HG03045 (cell line): ENCODE measurements around the gene GFER.

ENCODE experiments used
- ATAC-seq: cut with Tn5 transposase; IDR thresholded peaks from one replicate; pipeline ENCODE4 v1.9.1; 2021; ENCODE audit warnings: mild to moderate bottlenecking, moderate library complexity; ENCODE audit not compliant: unreplicated experiment

GFER gene

DNA sequence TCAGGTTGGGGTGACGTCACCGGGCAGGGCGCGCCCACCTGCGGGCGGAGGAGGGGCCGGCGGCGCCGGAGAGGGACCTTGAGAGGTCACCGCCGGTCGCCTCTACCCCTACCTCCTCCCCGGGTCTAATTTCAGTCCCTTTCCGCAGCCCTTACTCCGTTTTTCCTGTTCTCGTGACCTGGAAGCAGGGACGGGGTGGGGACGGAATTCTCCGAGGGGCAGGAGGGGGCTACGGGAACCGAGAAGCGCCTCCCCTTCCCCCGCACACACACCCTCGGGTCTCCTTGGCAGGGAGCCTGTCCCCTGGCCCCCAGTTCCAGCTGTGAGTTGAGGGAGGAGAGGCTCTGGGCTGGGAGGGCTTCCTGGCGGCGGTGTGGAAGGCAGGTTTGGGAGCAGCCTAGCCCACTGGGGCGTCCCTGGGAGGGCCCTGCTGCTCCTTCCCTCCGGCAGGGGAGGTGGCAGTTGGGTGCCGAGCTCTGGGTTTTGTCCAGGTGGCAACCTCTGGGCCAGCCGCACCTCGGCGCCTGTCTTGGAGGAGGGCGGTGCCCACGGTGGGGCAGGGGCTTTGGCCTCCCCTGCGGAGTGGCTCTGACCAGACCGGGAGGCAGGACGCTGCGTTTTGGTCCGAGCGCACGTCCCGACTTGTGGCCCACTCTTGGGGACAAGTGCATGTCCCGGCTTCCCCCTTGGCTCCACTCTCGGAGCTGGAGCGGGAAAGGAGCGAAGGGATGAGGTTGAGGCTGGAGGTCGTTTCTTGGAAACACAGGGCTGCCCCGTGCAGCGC lies 6.5 kb downstream of the GFER start:
- no peak for ATAC-seq

DNA sequence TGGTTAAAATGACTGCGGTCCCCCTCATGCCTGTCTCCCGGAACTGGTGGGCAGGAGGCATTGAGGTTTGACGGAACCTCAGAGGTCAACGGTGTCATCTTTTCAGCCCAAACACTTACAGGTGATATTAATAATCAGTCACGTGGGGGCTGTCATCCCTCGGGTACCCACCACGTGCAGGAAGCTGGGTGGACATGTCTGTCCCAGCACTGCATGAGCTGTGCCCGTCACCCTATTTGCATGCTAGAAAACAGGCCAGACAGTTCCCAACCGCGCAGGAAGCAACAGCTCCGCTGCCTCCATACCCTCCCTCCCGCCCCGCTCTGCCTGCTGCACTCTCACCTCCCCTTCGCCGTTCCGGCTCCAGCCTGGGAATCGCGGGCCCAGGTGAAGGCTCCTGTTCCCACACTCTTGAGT lies 7.2 kb downstream of the GFER start:
- no peak for ATAC-seq

DNA sequence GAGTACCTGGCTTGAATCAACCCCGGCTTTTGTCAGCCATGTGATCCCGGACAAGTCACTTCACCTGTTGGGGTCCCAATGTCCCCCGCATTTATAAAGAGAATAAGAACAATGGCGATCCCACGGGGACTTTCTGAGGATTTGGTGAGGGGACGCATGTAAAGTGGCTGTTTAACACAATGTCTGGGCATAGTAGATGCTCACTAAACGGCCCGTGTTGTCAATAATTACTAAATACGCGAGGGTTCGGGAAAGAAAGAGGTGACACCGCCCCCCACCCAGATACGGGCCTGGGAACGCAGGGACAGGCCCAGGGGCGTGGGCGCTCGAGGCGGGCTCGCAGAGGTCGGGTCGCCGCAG lies 7.6 kb downstream of the GFER start:
- ATAC-seq = no peak

DNA sequence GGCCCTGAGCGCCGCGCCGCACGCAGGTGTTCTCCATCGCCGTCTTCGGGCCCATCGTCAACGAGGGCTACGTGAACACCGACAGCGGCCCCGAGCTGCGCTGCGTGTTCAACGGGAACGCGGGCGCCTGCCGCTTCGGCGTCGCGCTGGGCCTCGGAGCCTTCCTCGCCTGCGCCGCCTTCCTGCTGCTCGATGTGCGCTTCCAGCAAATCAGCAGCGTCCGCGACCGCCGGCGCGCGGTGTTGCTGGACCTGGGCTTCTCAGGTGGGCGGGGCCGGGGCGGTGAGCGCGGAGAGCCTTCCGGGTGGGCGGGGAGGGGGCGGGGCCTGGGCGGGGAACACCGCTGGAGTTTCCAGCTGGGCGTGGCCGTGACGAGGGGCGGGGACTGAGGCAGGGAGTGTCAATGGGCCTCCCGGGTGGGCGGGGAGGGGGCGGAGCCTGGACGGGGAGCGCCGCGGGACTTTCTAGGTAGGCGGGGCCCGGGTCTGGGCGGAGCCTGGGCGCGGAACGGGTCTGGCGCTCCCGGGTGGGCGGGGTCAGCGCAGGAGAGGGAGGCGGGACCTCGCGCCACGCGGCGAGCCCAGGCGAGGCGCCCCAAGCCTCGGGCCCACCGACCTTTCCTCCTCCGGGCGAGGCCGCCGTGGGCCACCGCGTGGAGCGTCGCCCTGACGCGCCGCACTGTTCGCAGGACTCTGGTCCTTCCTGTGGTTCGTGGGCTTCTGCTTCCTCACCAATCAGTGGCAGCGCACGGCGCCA lies 8.1 kb downstream of the GFER start:
- ATAC-seq = peak; percentile 50

DNA sequence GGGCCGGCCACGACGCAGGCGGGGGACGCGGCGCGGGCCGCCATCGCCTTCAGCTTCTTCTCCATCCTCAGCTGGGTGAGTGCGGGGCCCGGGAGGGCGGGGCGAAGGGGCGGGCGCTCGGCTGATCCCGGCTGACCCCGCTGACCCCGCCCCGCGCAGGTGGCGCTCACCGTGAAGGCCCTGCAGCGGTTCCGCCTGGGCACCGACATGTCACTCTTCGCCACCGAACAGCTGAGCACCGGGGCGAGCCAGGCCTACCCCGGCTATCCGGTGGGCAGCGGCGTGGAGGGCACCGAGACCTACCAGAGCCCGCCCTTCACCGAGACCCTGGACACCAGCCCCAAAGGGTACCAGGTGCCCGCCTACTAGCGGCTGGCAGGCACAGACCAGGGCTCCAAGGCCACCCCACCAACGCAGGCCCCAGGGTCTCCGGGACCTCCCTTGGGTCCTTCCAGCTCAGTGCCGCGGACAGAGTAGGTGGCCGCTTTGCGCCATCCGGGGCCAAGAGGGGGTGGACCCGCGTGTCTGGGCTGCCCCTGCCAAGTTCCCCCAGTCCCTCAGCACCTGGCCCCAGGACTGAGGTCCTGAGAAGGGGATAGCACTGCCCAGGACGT lies 8.8 kb downstream of the GFER start:
- ATAC-seq = peak; percentile 7

DNA sequence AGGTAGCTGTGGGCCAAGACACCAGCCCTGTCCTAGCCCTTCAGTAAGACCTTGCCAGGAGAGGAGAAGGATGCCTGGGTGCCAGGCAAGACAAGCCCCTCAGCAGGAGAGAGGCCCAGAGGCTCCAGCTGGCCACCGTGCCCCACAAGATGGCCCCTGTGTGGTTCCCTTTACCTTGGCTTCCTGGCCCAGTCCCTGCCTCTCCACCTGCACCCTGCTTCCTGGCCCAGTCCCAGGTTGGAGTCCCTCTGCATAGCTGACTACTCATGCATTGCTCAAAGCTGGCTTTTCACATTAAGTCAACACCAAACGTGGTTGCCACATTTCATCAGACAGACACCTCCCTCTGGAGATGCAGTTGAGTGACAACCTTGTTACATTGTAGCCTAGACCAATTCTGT lies 9.7 kb downstream of the GFER start:
- no peak for ATAC-seq

DNA sequence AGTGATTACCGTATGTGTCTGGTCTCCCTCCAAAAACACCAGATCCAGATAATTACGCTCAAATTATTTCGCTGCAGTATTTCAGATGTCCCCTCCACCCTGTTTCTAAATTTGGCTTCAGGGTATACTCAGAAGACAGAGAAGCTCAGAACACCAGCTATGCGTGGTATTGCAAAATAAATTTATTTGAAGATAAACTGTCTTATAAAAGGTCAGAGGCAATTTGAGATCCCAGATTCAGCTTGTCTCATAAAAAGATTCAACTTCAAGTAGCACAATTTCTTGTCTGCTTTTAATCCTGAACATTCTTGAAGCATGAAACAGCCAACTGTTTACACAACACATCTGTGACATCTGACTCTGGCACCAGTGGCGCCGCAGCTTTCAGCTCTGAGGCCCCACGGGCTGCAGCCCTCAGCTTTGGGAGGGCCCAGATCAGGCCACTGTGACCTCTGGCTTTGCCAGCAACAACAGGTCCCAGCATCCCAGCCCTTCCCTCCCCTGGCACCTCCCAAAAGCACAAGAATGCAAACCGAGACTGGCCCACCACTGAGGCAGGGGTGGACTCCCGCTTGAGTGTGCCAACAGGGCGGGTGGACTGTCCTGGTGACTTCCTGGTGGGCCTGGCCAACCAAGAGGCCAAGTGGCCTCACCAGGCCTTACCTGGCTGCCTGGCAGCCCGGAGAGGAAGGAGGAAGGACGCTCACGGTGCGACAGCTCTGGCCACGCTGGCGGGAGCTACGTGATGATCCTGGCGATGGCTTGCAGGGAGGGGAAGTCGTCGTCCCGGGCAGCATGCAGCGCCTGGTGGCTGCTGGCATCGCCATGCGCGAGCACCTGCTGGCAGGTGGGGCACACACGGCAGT lies 13.7 kb downstream of the GFER start:
- ATAC-seq = no peak

DNA sequence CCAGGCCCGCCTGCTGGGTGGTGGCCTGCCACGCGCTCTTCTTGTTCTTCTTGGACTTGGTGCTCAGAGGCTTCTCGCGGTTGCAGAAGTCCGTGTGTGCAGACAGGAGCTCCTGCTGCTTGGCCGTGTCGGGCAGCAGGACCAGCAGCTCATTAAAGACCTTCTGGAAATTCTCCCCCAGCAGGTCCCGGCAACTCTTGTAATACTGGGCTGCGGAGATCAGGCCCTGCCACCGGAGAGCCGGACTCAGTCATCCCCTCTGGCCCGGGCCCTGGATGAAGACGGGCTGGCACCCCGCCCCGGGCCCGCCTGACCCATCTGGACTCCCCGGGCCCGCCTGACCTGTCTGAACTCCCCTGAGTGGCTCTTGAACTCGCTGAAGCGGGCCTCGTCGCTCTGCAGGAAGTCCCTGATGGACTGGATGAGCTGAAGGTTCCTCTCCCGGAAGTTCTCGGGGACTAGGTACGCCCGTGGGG lies 14.4 kb downstream of the GFER start:
- no peak for ATAC-seq

DNA sequence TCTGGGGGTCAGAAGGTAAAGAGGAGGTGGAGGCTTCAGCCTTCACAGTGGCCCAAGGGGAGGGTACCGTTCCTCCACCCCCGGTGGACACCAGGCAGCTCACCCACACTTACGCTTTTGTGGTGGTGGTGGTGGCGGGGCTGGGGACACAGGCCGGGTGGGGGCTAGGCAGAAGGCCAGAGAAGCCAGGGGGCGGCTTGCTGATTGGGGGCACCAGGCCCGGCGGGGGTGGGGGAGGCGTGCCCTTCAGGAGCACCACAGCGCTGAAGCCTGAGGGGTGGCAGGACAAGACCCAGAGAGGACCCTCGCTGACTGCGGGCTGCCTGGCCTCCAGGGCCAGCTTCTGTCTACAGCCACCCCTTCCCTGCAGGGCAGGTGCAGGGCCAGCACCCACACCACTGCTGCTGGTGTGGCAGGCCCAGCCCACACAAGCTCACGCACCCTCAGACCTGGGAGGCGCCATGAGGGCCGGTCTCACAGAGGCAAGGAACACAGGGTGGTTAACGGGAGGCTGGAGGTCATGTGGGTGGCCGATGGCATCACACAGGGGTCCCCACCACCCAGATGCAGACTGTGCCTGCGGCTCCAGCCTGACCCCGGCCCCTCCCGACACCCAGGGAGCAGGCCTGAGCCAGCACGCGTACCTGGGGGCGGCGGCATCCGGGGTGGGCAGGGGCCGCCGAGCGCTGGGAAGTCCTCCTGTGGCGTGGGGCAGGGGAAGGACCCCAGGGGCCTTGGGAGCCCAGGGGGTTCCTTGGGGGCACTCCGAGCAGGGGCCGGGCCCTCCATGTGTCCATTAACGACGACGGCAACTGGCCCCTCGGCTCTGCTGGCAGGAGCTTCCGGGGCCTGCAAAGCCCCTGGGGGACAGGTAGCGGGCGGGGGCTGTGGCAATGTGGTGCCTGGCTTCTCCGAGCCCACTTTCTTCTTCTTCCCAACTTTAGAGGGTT lies 15.1 kb downstream of the GFER start:
- no peak for ATAC-seq

DNA sequence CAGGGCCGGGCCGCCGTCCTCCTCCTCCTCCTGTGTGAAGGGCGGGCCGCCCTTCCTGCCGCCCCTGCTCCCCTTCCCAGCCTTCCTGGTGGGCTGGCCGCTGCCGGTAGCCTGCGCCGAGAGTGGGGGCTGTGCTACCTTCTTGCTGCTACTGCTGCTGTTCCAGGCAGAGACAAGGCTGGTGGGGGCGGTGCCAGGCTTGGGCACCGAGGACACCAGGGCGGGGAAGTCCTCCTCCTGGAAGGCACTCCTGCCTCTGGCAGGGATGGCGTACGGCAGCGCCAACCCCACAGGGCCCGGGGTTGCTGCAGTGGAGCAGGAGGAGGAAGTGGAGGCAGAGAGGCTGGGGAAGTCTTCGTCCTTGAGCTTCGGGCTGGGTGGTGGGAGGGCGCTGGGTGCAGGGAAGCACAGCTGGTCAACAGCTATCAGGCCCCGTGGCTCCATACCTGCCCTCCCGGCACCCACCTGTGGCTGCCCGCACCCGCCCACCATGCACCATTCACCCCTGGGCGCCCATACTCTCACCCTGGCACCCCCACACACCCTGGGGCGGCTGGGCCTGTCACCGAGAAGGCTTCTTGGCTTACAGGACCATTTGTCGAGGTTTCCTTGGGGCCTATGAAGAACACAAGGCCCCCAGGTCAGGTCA lies 16.0 kb downstream of the GFER start:
- ATAC-seq = no peak

DNA sequence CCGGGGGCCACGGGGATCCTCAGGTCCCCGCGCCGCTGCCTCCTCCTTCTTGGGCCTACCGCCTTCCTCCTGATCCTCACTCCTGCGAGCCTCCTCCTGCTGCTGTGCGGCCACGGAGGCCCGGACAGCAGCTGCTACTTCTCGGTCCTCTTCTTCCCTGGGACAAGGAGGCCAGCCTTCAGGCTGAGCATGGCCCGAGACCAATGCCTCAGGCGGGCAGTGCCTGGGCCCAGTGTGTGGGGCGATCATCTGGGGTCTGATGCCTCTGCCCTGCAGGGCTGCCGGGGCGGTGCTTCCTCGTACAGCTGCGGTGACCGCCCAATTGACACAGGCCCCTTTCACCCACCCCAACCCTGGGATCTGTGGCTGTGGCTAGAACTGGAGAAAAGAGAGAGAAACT lies 17.0 kb downstream of the GFER start:
- ATAC-seq = no peak

DNA sequence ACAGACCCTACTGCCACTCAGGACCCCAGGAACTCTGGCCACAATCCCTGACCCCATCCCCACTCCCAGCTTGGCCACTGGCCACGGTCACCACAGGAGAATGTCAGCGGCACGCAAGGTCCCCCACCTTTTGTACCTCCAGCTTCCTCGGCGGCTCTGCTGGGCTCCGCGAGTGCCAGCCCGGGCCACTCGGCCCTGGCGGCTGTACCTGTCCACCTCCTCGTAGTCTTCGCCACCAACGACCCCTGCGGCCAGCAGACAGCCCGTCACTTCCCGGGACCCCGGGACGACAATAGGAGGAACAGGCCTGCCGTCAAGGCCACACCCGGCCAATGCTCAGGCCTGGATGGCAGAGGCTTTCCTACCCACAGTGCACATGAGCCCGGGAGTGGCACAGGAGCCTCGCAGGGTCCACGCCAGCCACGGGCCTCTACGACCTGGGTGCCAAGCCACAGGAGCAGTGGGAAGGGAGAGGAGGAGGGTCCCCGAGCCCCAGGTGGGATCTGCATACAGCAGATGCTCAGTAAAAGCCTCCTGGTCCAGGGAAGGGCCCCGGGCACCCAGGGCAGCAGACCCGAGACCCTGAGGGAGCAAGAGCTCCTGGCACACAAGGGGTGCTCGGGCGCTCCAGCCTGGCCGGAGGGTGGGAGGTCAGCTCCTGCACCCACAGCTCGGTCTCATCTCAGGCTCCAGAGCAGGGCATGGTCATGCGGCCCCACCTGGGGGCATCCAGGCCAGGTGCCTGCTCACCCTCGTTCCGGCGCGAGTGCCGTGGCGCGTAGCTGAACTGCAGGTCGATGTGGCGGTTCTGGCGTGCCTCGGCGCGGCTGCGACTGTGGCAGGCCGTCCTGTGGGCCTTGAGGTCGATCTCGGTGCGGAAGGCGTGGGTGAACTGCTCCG lies 17.7 kb downstream of the GFER start:
- no peak for ATAC-seq

DNA sequence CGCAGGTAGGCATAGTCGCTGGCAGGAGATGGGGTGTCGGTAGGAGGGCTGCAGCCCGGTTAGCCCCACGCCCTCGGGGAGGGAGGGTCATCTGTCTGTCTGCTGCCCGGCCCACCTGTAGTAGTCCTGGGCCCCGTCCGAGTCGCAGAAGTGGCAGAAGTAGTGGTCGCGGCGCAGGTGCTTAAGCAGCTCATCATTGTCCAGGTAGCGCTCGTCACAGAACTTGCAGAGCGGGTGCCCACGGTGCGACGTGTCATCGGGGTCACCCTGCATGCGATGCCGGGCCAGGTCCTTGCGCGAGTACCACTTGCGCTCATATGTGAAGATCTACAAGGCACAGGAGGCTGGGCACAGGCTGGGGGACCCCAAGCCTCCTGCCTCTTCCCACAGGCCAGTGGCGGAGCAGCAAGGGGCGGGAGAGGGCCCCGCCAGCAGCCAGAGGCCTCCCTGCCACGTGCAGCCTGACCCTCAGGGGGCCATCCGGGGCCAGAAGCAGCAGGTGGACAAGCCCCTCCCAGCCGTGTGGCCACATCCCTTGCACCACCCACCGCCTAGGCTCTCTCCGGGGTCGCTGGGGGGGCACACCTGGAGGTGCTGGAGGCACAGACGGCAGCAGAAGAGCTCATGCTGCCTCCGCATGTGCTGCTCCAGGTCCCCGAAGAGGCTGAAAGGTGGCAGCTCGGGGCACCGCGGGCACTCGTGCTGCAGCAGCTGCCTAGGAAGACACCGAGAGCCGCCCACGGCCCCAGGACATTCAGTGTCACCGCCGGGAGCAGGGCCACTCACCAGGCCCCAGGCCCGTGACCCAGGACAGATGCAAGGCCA lies 18.6 kb downstream of the GFER start:
- no peak for ATAC-seq

DNA sequence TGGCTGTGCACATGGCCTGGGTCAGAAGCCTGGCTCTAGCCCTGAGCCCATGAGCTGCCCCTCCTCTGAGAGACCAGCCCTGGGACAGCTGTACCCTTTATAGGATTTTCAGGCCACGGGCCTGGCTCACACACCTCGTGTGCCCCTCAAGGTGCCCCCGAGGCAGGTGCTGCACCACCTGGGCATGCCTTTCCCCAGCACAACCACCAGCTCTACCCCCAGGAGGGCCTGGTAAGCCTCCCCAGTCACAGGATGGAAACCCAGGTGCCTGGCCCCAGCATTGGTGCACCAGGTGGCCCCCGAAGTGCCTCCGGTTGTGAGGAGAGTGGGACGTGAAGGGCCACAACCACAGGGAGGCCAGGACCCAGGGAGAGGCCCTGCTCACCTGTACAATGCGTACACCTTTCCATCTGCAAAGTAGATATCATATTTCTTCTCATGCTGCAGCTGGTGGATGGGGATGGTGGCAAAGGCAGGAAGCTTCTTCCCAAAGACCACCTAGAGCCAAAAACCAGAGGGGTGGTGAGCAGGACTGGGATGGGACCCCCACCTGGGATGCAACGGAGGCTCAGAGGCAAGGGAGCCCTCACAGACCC lies 19.3 kb downstream of the GFER start:
- ATAC-seq = no peak

DNA sequence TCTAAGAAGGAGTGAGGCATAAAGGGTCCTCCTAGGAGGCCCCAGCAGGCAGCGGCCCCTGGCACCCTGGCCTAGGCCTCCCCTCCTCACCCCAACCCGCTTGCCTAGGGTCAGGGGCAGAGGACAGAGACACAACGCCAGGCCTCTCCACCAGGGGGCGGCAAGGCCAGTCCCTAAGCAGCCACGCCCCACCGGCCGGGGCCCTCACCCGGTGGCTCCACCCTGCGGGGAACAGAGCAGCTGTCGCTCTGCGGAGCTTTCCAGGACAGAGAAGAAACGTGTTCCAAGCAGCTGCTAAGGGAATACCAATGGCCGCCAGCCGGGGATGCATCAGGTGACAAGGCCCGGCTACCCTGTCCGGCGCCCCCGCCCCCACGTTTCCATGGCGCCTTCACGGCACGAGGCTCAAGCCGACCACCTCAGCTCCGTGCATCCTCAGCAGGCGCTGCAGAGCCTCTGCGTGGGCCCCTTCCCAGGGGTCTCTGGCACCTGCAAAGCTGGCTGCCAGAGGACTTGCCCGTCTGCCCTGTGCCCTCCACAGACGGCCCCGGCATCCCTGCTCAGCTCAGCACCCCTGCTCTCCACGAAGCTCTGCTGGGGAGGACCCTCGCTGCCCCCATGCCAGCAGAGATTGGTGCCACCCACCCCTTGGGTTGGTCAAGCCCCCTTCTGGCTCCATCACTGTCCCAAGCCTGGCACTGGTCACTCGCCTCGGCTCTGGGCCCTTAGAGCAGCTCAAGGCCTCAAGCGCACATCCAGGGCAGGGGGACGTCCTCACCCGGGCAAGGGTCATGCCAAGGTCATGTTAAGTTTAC lies 20.0 kb downstream of the GFER start:
- ATAC-seq = peak; percentile 61

DNA sequence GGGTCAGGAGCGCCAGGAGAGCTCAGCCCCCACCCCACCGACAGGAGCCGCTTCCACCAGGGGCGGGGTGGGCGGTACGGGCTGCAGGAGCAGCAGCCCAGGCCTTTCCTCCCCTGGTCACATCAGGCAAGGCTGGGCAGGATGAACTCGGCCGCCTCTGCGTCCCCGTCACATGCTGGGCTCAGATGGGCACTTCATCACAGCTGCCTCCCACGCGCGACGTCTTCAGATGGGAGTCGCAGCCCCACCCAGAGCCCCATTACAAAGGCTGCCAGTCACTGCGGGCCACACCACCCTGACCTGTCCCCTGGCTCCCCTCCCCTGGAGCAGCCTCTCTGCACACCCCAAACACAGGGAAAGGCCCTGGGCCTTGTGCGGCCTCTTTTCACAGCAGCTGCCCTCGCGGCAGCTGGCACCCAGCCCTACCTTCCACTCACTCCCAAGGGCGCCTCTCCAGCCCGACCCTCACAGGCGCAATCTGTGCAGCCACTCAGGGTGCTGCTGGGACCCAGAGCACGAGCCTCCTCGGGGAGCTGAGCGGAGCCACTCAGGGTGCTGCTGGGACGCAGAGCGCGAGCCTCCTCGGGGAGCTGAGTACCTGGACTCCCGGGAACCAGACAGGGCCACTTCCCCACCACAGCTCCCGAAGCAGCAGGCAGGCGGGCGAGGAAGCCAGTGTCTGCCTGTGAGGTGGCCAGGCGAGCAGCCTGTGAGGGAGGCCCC lies 21.0 kb downstream of the GFER start:
- no peak for ATAC-seq
